A673 (cell line): ENCODE measurements around the gene AHCY. TPM values are rescaled to one million over a fixed set of nuclear protein-coding genes. Genes with fewer than 3 reads are reported as not detected.

Experiments used
- BruUV-seq: library from RNA; stranded (reverse); fragments of 400-500 nt; replicated peaks from 2 replicates; lab custom pipeline; 2021; lab: Mats Ljungman, UMichigan
- CTCF ChIA-PET: fragments of 300-600 bp; sonication (Branson Sonifier 250); formaldehyde crosslinking; loops from one replicate; lab custom pipeline; 2022; ENCODE audit warnings: antibody characterized with exemption; lab: Charles Lee
- POLR2A ChIA-PET: fragments of 300-600 bp; sonication (Branson Sonifier 250); formaldehyde crosslinking; loops from one replicate; lab custom pipeline; 2022; ENCODE audit warnings: antibody characterized with exemption; ENCODE audit not compliant: low non-redundant PET; lab: Charles Lee
- DNase-seq: peaks from one replicate; pipeline ENCODE4 v3.0.0-alpha.2; 2015; ENCODE audit warnings: low spot score
- H3K27ac ChIP-seq: fragments of 200-600 bp; sonication (generic); 2 replicates; pipeline ENCODE4 v1.5.1; 2016; ENCODE audit warnings: mixed run types, low read depth, mild to moderate bottlenecking, mixed read lengths, antibody characterized with exemption, low read length; ENCODE audit not compliant: poor library complexity, severe bottlenecking
- H3K27me3 ChIP-seq: fragments of 200-600 bp; sonication (generic); replicated peaks from 2 replicates; pipeline ENCODE4 v1.6.1; 2017; ENCODE audit warnings: mixed run types, low read depth, mild to moderate bottlenecking, mixed read lengths, antibody characterized with exemption, low read length; ENCODE audit not compliant: insufficient read depth, poor library complexity
- H3K36me3 ChIP-seq: fragments of 200-600 bp; sonication (generic); 2 replicates; pipeline ENCODE4 v1.6.1; 2016; ENCODE audit warnings: mixed run types, mild to moderate bottlenecking, mixed read lengths, antibody characterized with exemption, low read length; ENCODE audit not compliant: insufficient read depth, poor library complexity, severe bottlenecking
- H3K4me1 ChIP-seq: fragments of 200-600 bp; sonication (generic); 2 replicates; pipeline ENCODE4 v1.6.1; 2017; ENCODE audit warnings: mixed run types, mild to moderate bottlenecking, mixed read lengths, antibody characterized with exemption, low read length; ENCODE audit not compliant: insufficient read depth, poor library complexity, severe bottlenecking
- H3K4me3 ChIP-seq: fragments of 200-600 bp; sonication (generic); 2 replicates; pipeline ENCODE4 v1.5.1; 2016; ENCODE audit warnings: low read depth, mixed run types, mild to moderate bottlenecking, mixed read lengths, low read length; ENCODE audit not compliant: poor library complexity, severe bottlenecking
- H3K9me3 ChIP-seq: fragments of 200-600 bp; sonication (generic); 2 replicates; pipeline ENCODE4 v1.6.1; 2016; ENCODE audit warnings: mixed run types, low read depth, mild to moderate bottlenecking, mixed read lengths, antibody characterized with exemption, low read length; ENCODE audit not compliant: poor library complexity, severe bottlenecking
- CTCF ChIP-seq: fragments of 300-800, 200-600 bp; sonication (generic); conservative IDR thresholded peaks from 2 replicates; pipeline ENCODE4 v1.5.1; 2017; ENCODE audit warnings: low read depth, mild to moderate bottlenecking, antibody characterized with exemption, low read length, moderate library complexity, mixed read lengths
- EZH2 ChIP-seq: fragments of 200-600 bp; sonication (generic); IDR thresholded peaks from 2 replicates; pipeline ENCODE4 v1.6.1; 2017; ENCODE audit warnings: borderline replicate concordance, low read depth, mild to moderate bottlenecking, mixed read lengths, antibody characterized with exemption, low read length; ENCODE audit not compliant: poor library complexity, severe bottlenecking
- intact Hi-C: fragments of 100-400 bp; cut with micrococcal nuclease; formaldehyde crosslinking; loops from one replicate; pipeline ENCODE4 v1.10.0; 2022; ENCODE audit not compliant: unreplicated experiment
- total RNA-seq: library from RNA; stranded (reverse); gene quantifications from 2 replicates; pipeline ENCODE4 v1.2.3, GENCODE V29; 2021

AHCY gene
- total RNA-seq, 1 experiment from 2014 or later: 284 TPM

- TF ChIP-seq CTCF (no peak), EZH2 (no peak)
- no peaks in the 10 kb centered on the region for H3K4me1 ChIP-seq
- no peaks in the 10 kb centered on the region for H3K9me3 ChIP-seq
- no peaks in the 10 kb centered on the region for H3K27me3 ChIP-seq
- DNase-seq: no peak
- no TSS peak for BruUV-seq
- H3K36me3 ChIP-seq: no peaks in the 10 kb centered on the region
- no peak overlapping the region for H3K27ac ChIP-seq
- POLR2A ChIA-PET: interaction anchor here (0.6 kb wide), 1 partner anchor 219 kb away, joined by 3 read pairs; no protein-coding TSS in a partner anchor
- H3K4me3 ChIP-seq: no peak overlapping the region
- CTCF ChIA-PET: no interaction called here
- intact Hi-C loops: no loop called here
Observed at GRCh38 chr20:34337544-34337943, 34.4 kb upstream of the AHCY start.

DNA sequence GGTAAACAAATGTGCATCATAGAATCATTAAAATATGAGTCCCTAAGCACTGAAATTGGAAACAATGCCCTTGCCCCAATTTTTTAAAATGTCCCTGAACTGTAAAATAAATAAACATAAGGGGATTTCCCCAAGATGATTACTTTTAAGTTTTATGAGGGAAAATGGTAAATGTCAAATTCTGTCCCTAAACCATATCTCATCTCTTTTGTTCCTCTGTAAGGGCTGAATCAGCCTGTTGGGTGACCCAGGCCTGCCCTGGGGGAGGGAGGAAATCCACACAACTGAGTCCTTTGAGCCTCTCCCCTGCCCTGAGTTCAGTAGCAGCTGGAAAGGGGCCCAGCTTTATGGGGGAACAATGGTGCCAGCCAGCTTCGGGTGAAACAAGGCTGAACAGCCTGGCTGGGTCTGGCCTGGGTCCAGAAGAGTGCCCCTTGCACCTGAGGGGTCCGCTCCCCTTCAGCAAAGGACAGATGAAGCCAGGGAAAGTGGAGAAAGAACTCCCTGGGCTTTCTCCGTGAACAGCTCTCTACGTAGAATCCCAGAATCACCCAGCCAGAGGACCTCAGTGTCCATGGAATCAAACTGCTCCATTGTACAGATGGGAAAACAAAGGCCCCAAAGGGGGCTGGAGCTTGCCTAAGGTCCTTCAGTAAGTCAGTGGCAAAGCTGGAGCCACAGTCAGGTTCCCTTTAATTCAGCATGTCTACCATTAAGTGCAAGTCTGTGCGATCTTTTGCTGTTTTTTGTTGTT lies 31.7 kb upstream of the AHCY start:
- no peaks in the 10 kb centered on the region for H3K36me3 ChIP-seq
- ChIA-PET CTCF (interaction anchor here (1.6 kb wide), 1 partner anchor 22 kb away, joined by 5 read pairs; no protein-coding TSS in a partner anchor), POLR2A (no interaction called here)
- no peaks in the 10 kb centered on the region for H3K4me1 ChIP-seq
- no TSS peak for BruUV-seq
- H3K9me3 ChIP-seq: no peaks in the 10 kb centered on the region
- no peak overlapping the region for H3K27ac ChIP-seq
- H3K27me3 ChIP-seq: no peaks in the 10 kb centered on the region
- TF ChIP-seq CTCF (no peak), EZH2 (no peak)
- intact Hi-C loops: no loop called here
- no peak for DNase-seq
- no peak overlapping the region for H3K4me3 ChIP-seq

GRCh38 chr20:34333786-34334185 lies 30.6 kb upstream of the AHCY start:
- BruUV-seq: no TSS peak
- Histone ChIP-seq H3K9me3 (no peaks in the 10 kb centered on the region), H3K4me3 (no peak overlapping the region), H3K27me3 (no peaks in the 10 kb centered on the region), H3K4me1 (no peaks in the 10 kb centered on the region), H3K36me3 (no peaks in the 10 kb centered on the region), H3K27ac (no peak overlapping the region)
- no peak for DNase-seq
- CTCF ChIA-PET: interaction anchor here (1.6 kb wide), 1 partner anchor 21 kb away, joined by 5 read pairs; no protein-coding TSS in a partner anchor
- POLR2A ChIA-PET: no interaction called here
- intact Hi-C loops: no loop called here
- no peak for TF ChIP-seq EZH2
- TF ChIP-seq CTCF: no peak
